GM10847 (cell line): Measurements from ENCODE around the gene ARHGDIG.

Source experiments
- POLR2A ChIP-seq: IDR thresholded peaks from 2 replicates; pipeline ENCODE4 v1.6.1; 2011; ENCODE audit not compliant: insufficient read length; ENCODE audit errors: extremely low read depth

ARHGDIG gene

GRCh38 chr16:285146-286055 is 5.0 kb downstream of the ARHGDIG start:
- no peak for TF ChIP-seq POLR2A

- TF ChIP-seq POLR2A = no peak
Observed at GRCh38 chr16:286491-287297, 6.3 kb downstream of the ARHGDIG start.

- TF ChIP-seq POLR2A = no peak
Observed at GRCh38 chr16:287298-287811, 7.0 kb downstream of the ARHGDIG start.

- TF ChIP-seq POLR2A = no peak
Observed at GRCh38 chr16:287981-288920, 7.9 kb downstream of the ARHGDIG start.

GRCh38 chr16:289395-289997 is 9.1 kb downstream of the ARHGDIG start:
- TF ChIP-seq POLR2A = no peak

GRCh38 chr16:290015-290680 is 9.8 kb downstream of the ARHGDIG start:
- TF ChIP-seq POLR2A = no peak

- TF ChIP-seq POLR2A = no peak
Observed at GRCh38 chr16:290681-291405, 10.5 kb downstream of the ARHGDIG start.

GRCh38 chr16:291539-291938 is 11.1 kb downstream of the ARHGDIG start:
- no peak for TF ChIP-seq POLR2A

GRCh38 chr16:293043-293775 is 12.8 kb downstream of the ARHGDIG start:
- no peak for TF ChIP-seq POLR2A

- TF ChIP-seq POLR2A = no peak
Observed at GRCh38 chr16:296276-296675, 15.9 kb downstream of the ARHGDIG start.

- TF ChIP-seq POLR2A = no peak
Observed at GRCh38 chr16:296806-297510, 16.6 kb downstream of the ARHGDIG start.

GRCh38 chr16:297832-298231 is 17.4 kb downstream of the ARHGDIG start:
- no peak for TF ChIP-seq POLR2A
